GM12878 (cell line): ENCODE data around the gene RNF150. TPM values are rescaled to one million over a fixed set of nuclear protein-coding genes. Genes with fewer than 3 reads are reported as not detected.

Source experiments
- ATAC-seq: fragments of 200-7000 bp; cut with Tn5 transposase; 3 replicates; pipeline ENCODE4 v1.9.1; 2020; ENCODE audit warnings: mild to moderate bottlenecking, moderate library complexity
- BruUV-seq: library from RNA; stranded (reverse); fragments of 400-500 nt; replicated peaks from 2 replicates; lab custom pipeline; 2021; lab: Mats Ljungman, UMichigan
- CTCF ChIA-PET: fragments of 300-600 bp; sonication (Branson Sonifier 250); formaldehyde crosslinking; extraction: SDS; loops from one replicate; lab custom pipeline; 2021; ENCODE audit warnings: inconsistent platforms; lab: Yijun Ruan, JAX
- POLR2A ChIA-PET: fragments of 350-600 bp; formaldehyde crosslinking; extraction: SDS; loops from one replicate; lab custom pipeline; 2021; ENCODE audit warnings: inconsistent platforms; lab: Charles Lee
- RAD21 ChIA-PET: fragments of 300-600 bp; sonication (Branson Sonifier 250); formaldehyde crosslinking; loops from one replicate; lab custom pipeline; 2023; ENCODE audit warnings: antibody characterized with exemption; ENCODE audit not compliant: unreplicated experiment; lab: Charles Lee
- SMC1A ChIA-PET: fragments of 300-600 bp; sonication (Branson Sonifier 250); formaldehyde crosslinking; loops from one replicate; lab custom pipeline; 2023; ENCODE audit not compliant: unreplicated experiment, uncharacterized antibody; lab: Charles Lee
- DNase-seq: peaks from one replicate; pipeline ENCODE4 v3.0.0-alpha.2; 2011; ENCODE audit warnings: low read depth, low spot score
- FAIRE-seq: peaks from 3 replicates; lab custom pipeline; 2011; peaks lifted over from hg19 to GRCh38; lab: Jason Lieb, UNC
- H2AFZ ChIP-seq: 2 replicates; pipeline ENCODE4 v1.6.0; 2011; ENCODE audit warnings: low read depth, low read length, control low read depth; ENCODE audit not compliant: control insufficient read depth
- H3K27ac ChIP-seq: 2 replicates; pipeline ENCODE4 v1.5.1; 2011; ENCODE audit warnings: control low read depth; ENCODE audit not compliant: control insufficient read depth, insufficient read depth
- H3K27me3 ChIP-seq, 2 experiments: replicated peaks in 1 of 2; 2 replicates each; pipeline versions ENCODE4 v1.6.0 to v1.6.1; 2011; ENCODE audit warnings: low read length in 1 of 2; ENCODE audit not compliant: control insufficient read depth in 2 of 2, insufficient read depth in 2 of 2
- H3K36me3 ChIP-seq, 2 experiments: 2 replicates each; pipeline ENCODE4 v1.5.1; 2011; ENCODE audit warnings: low read length in 1 of 2; ENCODE audit not compliant: control insufficient read depth in 2 of 2, insufficient read depth in 2 of 2
- H3K4me1 ChIP-seq: 2 replicates; pipeline ENCODE4 v1.6.1; 2011; ENCODE audit warnings: mild to moderate bottlenecking, low read length, moderate library complexity, mixed read lengths; ENCODE audit not compliant: control insufficient read depth, insufficient read depth
- H3K4me2 ChIP-seq: 2 replicates; pipeline ENCODE4 v1.6.0; 2011; ENCODE audit warnings: control low read depth; ENCODE audit not compliant: control insufficient read depth, insufficient read depth
- H3K4me3 ChIP-seq: fragments of 200-600 bp; sonication (generic); 2 replicates; pipeline ENCODE4 v1.5.1; 2016
- H3K79me2 ChIP-seq: 2 replicates; pipeline ENCODE4 v1.6.0; 2011; ENCODE audit warnings: low read length; ENCODE audit not compliant: control insufficient read depth, insufficient read depth
- H3K9ac ChIP-seq: 2 replicates; pipeline ENCODE4 v1.8.0; 2011; ENCODE audit warnings: low read length, control low read depth, mixed read lengths; ENCODE audit not compliant: control insufficient read depth, insufficient read depth
- H3K9me3 ChIP-seq: replicated peaks from 3 replicates; pipeline ENCODE4 v1.5.1; 2011; ENCODE audit warnings: mild to moderate bottlenecking, low read length; ENCODE audit not compliant: control insufficient read depth, insufficient read depth
- H4K20me1 ChIP-seq: 2 replicates; pipeline ENCODE4 v1.6.0; 2011; ENCODE audit not compliant: control insufficient read depth, insufficient read depth
- BRCA1 ChIP-seq: IDR thresholded peaks from 2 replicates; pipeline ENCODE4 v1.6.1; 2011; ENCODE audit warnings: low read depth, low read length, improper control_type of control experiment
- CREB1 ChIP-seq: IDR thresholded peaks from 2 replicates; pipeline ENCODE4 v1.6.1; 2012; ENCODE audit warnings: low read depth, mild to moderate bottlenecking, inconsistent platforms
- CREM ChIP-seq: IDR thresholded peaks from 2 replicates; pipeline ENCODE4 v1.6.1; 2014; ENCODE audit warnings: antibody characterized with exemption, low read depth
- JUND ChIP-seq: IDR thresholded peaks from 2 replicates; pipeline ENCODE4 v1.6.1; 2012; ENCODE audit warnings: low read depth, mild to moderate bottlenecking, low read length, improper control_type of control experiment, moderate library complexity
- KDM1A ChIP-seq: fragments of 200-600 bp; sonication (generic); IDR thresholded peaks from 2 replicates; pipeline ENCODE4 v1.6.1; 2016; ENCODE audit warnings: borderline replicate concordance
- MEF2B ChIP-seq: fragments of 450-650 bp; IDR thresholded peaks from 2 replicates; pipeline ENCODE4 v1.6.1; 2018; ENCODE audit warnings: mild to moderate bottlenecking, moderate library complexity; ENCODE audit not compliant: partially characterized antibody, poor library complexity, severe bottlenecking
- NR2C2 ChIP-seq: IDR thresholded peaks from 2 replicates; pipeline ENCODE4 v1.6.1; 2011; ENCODE audit warnings: borderline replicate concordance, low read depth; ENCODE audit not compliant: control insufficient read depth, insufficient read length
- NR2F1 ChIP-seq: fragments of 450-650 bp; conservative IDR thresholded peaks from 2 replicates; pipeline ENCODE4 v1.6.1; 2017; ENCODE audit warnings: mild to moderate bottlenecking
- NRF1 ChIP-seq: conservative IDR thresholded peaks from 2 replicates; pipeline ENCODE4 v1.6.1; 2011; ENCODE audit warnings: mild to moderate bottlenecking, low read depth, low read length, improper control_type of control experiment
- POLR2AphosphoS5 ChIP-seq: IDR thresholded peaks from 2 replicates; pipeline ENCODE4 v1.6.1; 2011; ENCODE audit warnings: mild to moderate bottlenecking, low read length, inconsistent platforms
- RCOR1 ChIP-seq: conservative IDR thresholded peaks from 2 replicates; pipeline ENCODE4 v1.6.1; 2012; ENCODE audit warnings: low read depth, low read length, improper control_type of control experiment
- RUNX3 ChIP-seq: IDR thresholded peaks from 2 replicates; pipeline ENCODE4 v1.6.1; 2012; ENCODE audit warnings: low read length, inconsistent platforms
- SMAD1 ChIP-seq: fragments of 450-650 bp; IDR thresholded peaks from 2 replicates; pipeline ENCODE4 v1.6.1; 2018; ENCODE audit warnings: mild to moderate bottlenecking, low read depth; ENCODE audit not compliant: partially characterized antibody
- STAT3 ChIP-seq: IDR thresholded peaks from 2 replicates; pipeline ENCODE4 v1.6.1; 2011; ENCODE audit warnings: low read depth, low read length, improper control_type of control experiment
- WGBS: methylation state at CpG from one replicate; pipeline ENCODE4 v1.1.6; 2016; ENCODE audit warnings: low lambda C conversion rate; ENCODE audit not compliant: insufficient replicate concordance, insufficient coverage; ENCODE audit errors: missing lambda C conversion rate; 5-methylcytosine and 5-hydroxymethylcytosine counted together
- in situ Hi-C: fragments of 300-500 bp; cut with MboI; formaldehyde crosslinking; loops from 9 replicates; pipeline ENCODE4 v1.14.3; 2018; ENCODE audit warnings: mixed read lengths
- intact Hi-C: fragments of 100-400 bp; cut with micrococcal nuclease; formaldehyde crosslinking; loops from one replicate; pipeline ENCODE4 v1.14.2; 2022; ENCODE audit not compliant: unreplicated experiment
- polyA plus RNA-seq, 11 experiments: library from polyadenylated mRNA; depleted of rRNA in 4 of 11; unstranded in 6 of 11; stranded (reverse) in 5 of 11; fragments of >200 nt; fragmentation: Nextera tagmentation in 4 of 11; fragmentation: Illumina TruSeq in 1 of 11; extraction: Ambion mirVana in 4 of 11; extraction: Trizol in 1 of 11; gene quantifications; 1 replicate in 1 of 11; 2 replicates in 10 of 11; pipeline versions ENCODE4 v1.2.1 to v1.2.3, GENCODE V29; 2011 to 2016; ENCODE audit warnings: inconsistent platforms in 2 of 11, missing spikeins in 2 of 11, low read depth in 1 of 11
- total RNA-seq, 4 experiments: library from RNA; depleted of rRNA in 3 of 4; stranded (reverse); fragments of >200 nt in 3 of 4; fragmentation: Illumina TruSeq in 1 of 4; extraction: Trizol in 1 of 4; gene quantifications; 2 replicates each; pipeline versions ENCODE4 v1.2.1 to v1.2.3, GENCODE V29; 2013 to 2021
- TF ChIP-seq, protein P1 (sequence below): IDR thresholded peaks from 2 replicates; pipeline ENCODE4 v1.6.1; 2011; ENCODE audit warnings: borderline replicate concordance, low read depth, mild to moderate bottlenecking, moderate library complexity, low read length; ENCODE audit not compliant: insufficient read depth, poor library complexity, severe bottlenecking
- TF ChIP-seq, protein P2 (sequence below): IDR thresholded peaks from 2 replicates; pipeline ENCODE4 v1.6.1; 2012; ENCODE audit warnings: low read depth, low read length, improper control_type of control experiment
- TF ChIP-seq, protein P3 (sequence below): fragments of 150-350 bp; IDR thresholded peaks from 2 replicates; pipeline ENCODE4 v1.6.1; 2014; ENCODE audit warnings: mild to moderate bottlenecking, low read depth, low read length
- TF ChIP-seq, protein P4 (sequence below): fragments of 450-650 bp; IDR thresholded peaks from 2 replicates; pipeline ENCODE4 v1.6.1; 2017; ENCODE audit warnings: mild to moderate bottlenecking, low read depth, inconsistent platforms; ENCODE audit not compliant: poor library complexity, severe bottlenecking

RNF150 gene
- total and polyA plus RNA-seq, 10 of the 15 experiments (the other 5 are each of a cell fraction or from before 2014, with no cell fraction given), result 0.01 to 2.3 (median 0.04) TPM; not detected in 6

DNA sequence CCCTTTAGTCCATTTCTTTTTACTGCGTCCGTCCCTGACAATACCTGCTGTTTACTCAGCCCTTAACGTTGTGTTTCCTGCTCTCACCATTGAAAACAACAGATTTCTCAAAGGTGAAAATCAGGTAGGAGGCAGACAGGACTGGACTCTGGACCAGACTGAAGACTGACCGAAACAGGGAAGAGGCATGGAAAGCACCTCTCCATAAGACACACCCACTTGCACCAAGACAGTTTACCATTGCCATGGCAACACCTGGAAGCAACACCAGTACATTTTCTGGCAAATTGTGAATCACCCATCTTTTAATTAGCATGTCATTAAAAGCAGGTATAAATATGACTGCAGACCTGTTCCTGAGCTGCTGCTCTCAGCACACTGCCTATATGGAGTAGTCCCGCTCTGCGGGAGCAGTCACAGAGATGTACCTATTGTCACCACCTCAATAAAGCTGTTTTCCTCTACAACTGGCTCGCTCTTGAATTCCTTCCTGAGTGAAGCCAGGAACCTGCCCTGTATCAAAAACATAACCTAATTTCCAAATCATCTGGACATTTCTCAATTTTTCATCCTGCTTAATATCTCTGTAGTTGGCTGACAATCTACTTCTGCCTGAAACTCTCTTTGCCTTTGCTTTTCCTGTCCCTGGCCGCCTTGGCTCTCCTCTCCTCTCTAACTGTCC, 117.0 kb downstream of the RNF150 start:
- Histone ChIP-seq H3K27ac (no peak overlapping the region), H3K4me2 (no peak overlapping the region)
- WGBS, result 30% methylated on average over 8 of the region's 8 CpGs
- TF ChIP-seq JUND, result no peak
- TF ChIP-seq, protein P1, sequence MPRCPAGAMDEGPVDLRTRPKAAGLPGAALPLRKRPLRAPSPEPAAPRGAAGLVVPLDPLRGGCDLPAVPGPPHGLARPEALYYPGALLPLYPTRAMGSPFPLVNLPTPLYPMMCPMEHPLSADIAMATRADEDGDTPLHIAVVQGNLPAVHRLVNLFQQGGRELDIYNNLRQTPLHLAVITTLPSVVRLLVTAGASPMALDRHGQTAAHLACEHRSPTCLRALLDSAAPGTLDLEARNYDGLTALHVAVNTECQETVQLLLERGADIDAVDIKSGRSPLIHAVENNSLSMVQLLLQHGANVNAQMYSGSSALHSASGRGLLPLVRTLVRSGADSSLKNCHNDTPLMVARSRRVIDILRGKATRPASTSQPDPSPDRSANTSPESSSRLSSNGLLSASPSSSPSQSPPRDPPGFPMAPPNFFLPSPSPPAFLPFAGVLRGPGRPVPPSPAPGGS, result no peak
- no peak for TF ChIP-seq NRF1
- TF ChIP-seq RCOR1, result no peak
- TF ChIP-seq, protein P2, sequence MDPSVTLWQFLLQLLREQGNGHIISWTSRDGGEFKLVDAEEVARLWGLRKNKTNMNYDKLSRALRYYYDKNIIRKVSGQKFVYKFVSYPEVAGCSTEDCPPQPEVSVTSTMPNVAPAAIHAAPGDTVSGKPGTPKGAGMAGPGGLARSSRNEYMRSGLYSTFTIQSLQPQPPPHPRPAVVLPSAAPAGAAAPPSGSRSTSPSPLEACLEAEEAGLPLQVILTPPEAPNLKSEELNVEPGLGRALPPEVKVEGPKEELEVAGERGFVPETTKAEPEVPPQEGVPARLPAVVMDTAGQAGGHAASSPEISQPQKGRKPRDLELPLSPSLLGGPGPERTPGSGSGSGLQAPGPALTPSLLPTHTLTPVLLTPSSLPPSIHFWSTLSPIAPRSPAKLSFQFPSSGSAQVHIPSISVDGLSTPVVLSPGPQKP, result no peak
- no peak for TF ChIP-seq KDM1A
- TF ChIP-seq MEF2B, result no peak
- TF ChIP-seq CREB1, result no peak
- no peak for TF ChIP-seq BRCA1
- TF ChIP-seq, protein P3, sequence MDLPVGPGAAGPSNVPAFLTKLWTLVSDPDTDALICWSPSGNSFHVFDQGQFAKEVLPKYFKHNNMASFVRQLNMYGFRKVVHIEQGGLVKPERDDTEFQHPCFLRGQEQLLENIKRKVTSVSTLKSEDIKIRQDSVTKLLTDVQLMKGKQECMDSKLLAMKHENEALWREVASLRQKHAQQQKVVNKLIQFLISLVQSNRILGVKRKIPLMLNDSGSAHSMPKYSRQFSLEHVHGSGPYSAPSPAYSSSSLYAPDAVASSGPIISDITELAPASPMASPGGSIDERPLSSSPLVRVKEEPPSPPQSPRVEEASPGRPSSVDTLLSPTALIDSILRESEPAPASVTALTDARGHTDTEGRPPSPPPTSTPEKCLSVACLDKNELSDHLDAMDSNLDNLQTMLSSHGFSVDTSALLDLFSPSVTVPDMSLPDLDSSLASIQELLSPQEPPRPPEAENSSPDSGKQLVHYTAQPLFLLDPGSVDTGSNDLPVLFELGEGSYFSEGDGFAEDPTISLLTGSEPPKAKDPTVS, result no peak
- no peak for TF ChIP-seq POLR2AphosphoS5
- TF ChIP-seq STAT3, result no peak
- no peak for TF ChIP-seq NR2F1
- no peak for TF ChIP-seq SMAD1
- no peak for TF ChIP-seq CREM
- TF ChIP-seq, protein P4, sequence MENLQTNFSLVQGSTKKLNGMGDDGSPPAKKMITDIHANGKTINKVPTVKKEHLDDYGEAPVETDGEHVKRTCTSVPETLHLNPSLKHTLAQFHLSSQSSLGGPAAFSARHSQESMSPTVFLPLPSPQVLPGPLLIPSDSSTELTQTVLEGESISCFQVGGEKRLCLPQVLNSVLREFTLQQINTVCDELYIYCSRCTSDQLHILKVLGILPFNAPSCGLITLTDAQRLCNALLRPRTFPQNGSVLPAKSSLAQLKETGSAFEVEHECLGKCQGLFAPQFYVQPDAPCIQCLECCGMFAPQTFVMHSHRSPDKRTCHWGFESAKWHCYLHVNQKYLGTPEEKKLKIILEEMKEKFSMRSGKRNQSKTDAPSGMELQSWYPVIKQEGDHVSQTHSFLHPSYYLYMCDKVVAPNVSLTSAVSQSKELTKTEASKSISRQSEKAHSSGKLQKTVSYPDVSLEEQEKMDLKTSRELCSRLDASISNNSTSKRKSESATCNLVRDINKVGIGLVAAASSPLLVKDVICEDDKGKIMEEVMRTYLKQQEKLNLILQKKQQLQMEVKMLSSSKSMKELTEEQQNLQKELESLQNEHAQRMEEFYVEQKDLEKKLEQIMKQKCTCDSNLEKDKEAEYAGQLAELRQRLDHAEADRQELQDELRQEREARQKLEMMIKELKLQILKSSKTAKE, result no peak
- TF ChIP-seq NR2C2, result no peak
- no peak for TF ChIP-seq RUNX3
- TF ChIP-seq, all 136 proteins: peak for 0
- Histone ChIP-seq H3K79me2 (no peaks in the 10 kb centered on the region), H3K9me3 (no peaks in the 10 kb centered on the region), H3K9ac (no peak overlapping the region), H3K36me3 (no peaks in the 10 kb centered on the region), H3K4me3 (no peak overlapping the region), H2AFZ (no peak overlapping the region), H3K27me3 (no peaks in the 10 kb centered on the region; a peak in 1 of 4 replicates), H3K4me1 (no peaks in the 10 kb centered on the region), H4K20me1 (no peaks in the 10 kb centered on the region)
- ChIA-PET POLR2A (no interaction called here), SMC1A (no interaction called here), CTCF (no interaction called here), RAD21 (no interaction called here)
- FAIRE-seq, result no peak
- in situ Hi-C loops (no loop called here), intact Hi-C loops (no loop called here)
- ATAC-seq, result no peak
- no TSS peak for BruUV-seq
- DNase-seq, result no peak
